ENCODE data around the gene OCRL. TPM values are rescaled to one million over a fixed set of nuclear protein-coding genes. Genes with fewer than 3 reads are reported as not detected.

The OCRL gene
- total RNA-seq, 2 donors from 2014 or later: 0.77 to 1.1 TPM

Other genes with a start within 250 kb of the OCRL start
- gene SMARCA1, start 16.8 kb upstream of the OCRL start, total RNA-seq: under 1 TPM in 1 of 2 donors, not detected in 1; 0.53 TPM
- gene APLN, start 114.7 kb downstream of the OCRL start, total RNA-seq: 1 to 10 TPM in 1 of 2 donors, under 1 TPM in 1; 0.28 to 2.5 TPM
- under 1 TPM; 0.45 to 0.52 TPM for gene XPNPEP2, start 198.7 kb downstream of the OCRL start, total RNA-seq
- 100 to 1,000 TPM; 103 to 191 TPM for gene SASH3, start 239.7 kb downstream of the OCRL start, total RNA-seq

All from activated T-helper 17 cell treated with anti-CD3 and anti-CD28 coated beads, Interleukin-2, amount 50 U/mL, for 72 hours (primary cell).